ENCODE data around the gene ESPNL. TPM values are rescaled to one million over a fixed set of nuclear protein-coding genes. Genes with fewer than 3 reads are reported as not detected.

ESPNL gene
- polyA plus RNA-seq, 1 donor (not counting 4 experiments of a cell fraction or from before 2014, with no cell fraction given) = 0.16 TPM

- no peak overlapping the region for H3K27ac ChIP-seq (ENCODE audit: control insufficient read depth, insufficient read depth, low read length)
- peaks cover 3 to 24% of the 10 kb centered on the region in 2 experiments for H3K36me3 ChIP-seq (ENCODE audit: control insufficient read depth in 2 of 2, extremely low read depth in 1 of 2, insufficient read depth in 2 of 2, low read length in 2 of 2)
- dilution Hi-C loops (cut with MboI; ENCODE audit: extremely low pct_ligation_motif_present, low sequenced_read_pairs) = no loop called here
- no peak for TF ChIP-seq EZH2 (IDR thresholded peaks at IDR 0.05; ENCODE audit: low read length)
- TF ChIP-seq, protein P1, sequence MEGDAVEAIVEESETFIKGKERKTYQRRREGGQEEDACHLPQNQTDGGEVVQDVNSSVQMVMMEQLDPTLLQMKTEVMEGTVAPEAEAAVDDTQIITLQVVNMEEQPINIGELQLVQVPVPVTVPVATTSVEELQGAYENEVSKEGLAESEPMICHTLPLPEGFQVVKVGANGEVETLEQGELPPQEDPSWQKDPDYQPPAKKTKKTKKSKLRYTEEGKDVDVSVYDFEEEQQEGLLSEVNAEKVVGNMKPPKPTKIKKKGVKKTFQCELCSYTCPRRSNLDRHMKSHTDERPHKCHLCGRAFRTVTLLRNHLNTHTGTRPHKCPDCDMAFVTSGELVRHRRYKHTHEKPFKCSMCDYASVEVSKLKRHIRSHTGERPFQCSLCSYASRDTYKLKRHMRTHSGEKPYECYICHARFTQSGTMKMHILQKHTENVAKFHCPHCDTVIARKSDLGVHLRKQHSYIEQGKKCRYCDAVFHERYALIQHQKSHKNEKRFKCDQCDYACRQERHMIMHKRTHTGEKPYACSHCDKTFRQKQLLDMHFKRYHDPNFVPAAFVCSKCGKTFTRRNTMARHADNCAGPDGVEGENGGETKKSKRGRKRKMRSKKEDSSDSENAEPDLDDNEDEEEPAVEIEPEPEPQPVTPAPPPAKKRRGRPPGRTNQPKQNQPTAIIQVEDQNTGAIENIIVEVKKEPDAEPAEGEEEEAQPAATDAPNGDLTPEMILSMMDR (optimal IDR thresholded peaks at IDR 0.05 in 1 of 3, IDR thresholded peaks at IDR 0.05 in 1 of 3, conservative IDR thresholded peaks at IDR 0.05 in 1 of 3; ENCODE audit: extremely low read depth in 1 of 3, insufficient read depth in 2 of 3, low read length in 3 of 3) = no peak
- H3K4me1 ChIP-seq (ENCODE audit: control insufficient read depth, extremely low read depth, insufficient read depth, low read length) = peaks cover 25% of the 10 kb centered on the region
- H3K4me2 ChIP-seq (ENCODE audit: control insufficient read depth, extremely low read depth, insufficient read depth, low read depth, low read length) = no peak overlapping the region
- H3K9me1 ChIP-seq (ENCODE audit: control insufficient read depth, extremely low read depth, insufficient read depth, low read length) = no peaks in the 10 kb centered on the region
- H3K9me3 ChIP-seq (ENCODE audit: control insufficient read depth, low read depth, low read length) = no peaks in the 10 kb centered on the region
- no peak overlapping the region for H3K4me3 ChIP-seq (ENCODE audit: control insufficient read depth in 2 of 3, extremely low read depth in 1 of 3, insufficient read depth in 2 of 3, low read depth in 1 of 3, low read length in 3 of 3)
- FAIRE-seq (no peak), DNase-seq (ENCODE audit: low read depth, low spot score) (no peak)
- no peaks in the 10 kb centered on the region for H3K79me2 ChIP-seq (ENCODE audit: control insufficient read depth, insufficient read depth, low read length)
- H3K9ac ChIP-seq (ENCODE audit: control insufficient read depth, extremely low read depth, insufficient read depth, low read length) = no peak overlapping the region
- H3K27me3 ChIP-seq (ENCODE audit: control insufficient read depth, extremely low read depth, insufficient read depth, low read length) = peaks cover 19% of the 10 kb centered on the region
- no peaks in the 10 kb centered on the region for H4K20me1 ChIP-seq (ENCODE audit: control insufficient read depth, extremely low read depth, insufficient read depth, low read length)
- H2AFZ ChIP-seq (ENCODE audit: control insufficient read depth, low read length) = no peak overlapping the region
These were observed 65.3 kb downstream of the ESPNL start for GRCh38 chr2:238165288-238165921.

- no peak overlapping the region for H3K4me3 ChIP-seq (ENCODE audit: control insufficient read depth in 2 of 3, extremely low read depth in 1 of 3, insufficient read depth in 2 of 3, low read depth in 1 of 3, low read length in 3 of 3)
- H3K4me1 ChIP-seq (ENCODE audit: control insufficient read depth, extremely low read depth, insufficient read depth, low read length) = peaks cover 33% of the 10 kb centered on the region
- H3K9me3 ChIP-seq (ENCODE audit: control insufficient read depth, low read depth, low read length) = no peaks in the 10 kb centered on the region
- FAIRE-seq = no peak
- no peaks in the 10 kb centered on the region for H3K79me2 ChIP-seq (ENCODE audit: control insufficient read depth, insufficient read depth, low read length)
- no peaks in the 10 kb centered on the region for H4K20me1 ChIP-seq (ENCODE audit: control insufficient read depth, extremely low read depth, insufficient read depth, low read length)
- H3K27ac ChIP-seq (ENCODE audit: control insufficient read depth, insufficient read depth, low read length) = no peak overlapping the region
- H3K36me3 ChIP-seq (ENCODE audit: control insufficient read depth in 2 of 2, extremely low read depth in 1 of 2, insufficient read depth in 2 of 2, low read length in 2 of 2) = peaks cover 7 to 33% of the 10 kb centered on the region in 2 experiments
- dilution Hi-C loops (cut with MboI; ENCODE audit: extremely low pct_ligation_motif_present, low sequenced_read_pairs) = no loop called here
- no peak for DNase-seq (ENCODE audit: low read depth, low spot score)
- no peak for TF ChIP-seq EZH2 (IDR thresholded peaks at IDR 0.05; ENCODE audit: low read length)
- TF ChIP-seq, protein P1 (optimal IDR thresholded peaks at IDR 0.05 in 1 of 3, IDR thresholded peaks at IDR 0.05 in 1 of 3, conservative IDR thresholded peaks at IDR 0.05 in 1 of 3; ENCODE audit: extremely low read depth in 1 of 3, insufficient read depth in 2 of 3, low read length in 3 of 3) = no peak
- H3K9me1 ChIP-seq (ENCODE audit: control insufficient read depth, extremely low read depth, insufficient read depth, low read length) = no peaks in the 10 kb centered on the region
- peaks cover 19% of the 10 kb centered on the region for H3K27me3 ChIP-seq (ENCODE audit: control insufficient read depth, extremely low read depth, insufficient read depth, low read length)
- no peak overlapping the region for H2AFZ ChIP-seq (ENCODE audit: control insufficient read depth, low read length)
- H3K9ac ChIP-seq (ENCODE audit: control insufficient read depth, extremely low read depth, insufficient read depth, low read length) = no peak overlapping the region
- no peak overlapping the region for H3K4me2 ChIP-seq (ENCODE audit: control insufficient read depth, extremely low read depth, insufficient read depth, low read depth, low read length)
These were observed 66.5 kb downstream of the ESPNL start for GRCh38 chr2:238166391-238167343.
